A549 (cell line): Measurements from ENCODE around the gene METTL25B. TPM values are rescaled to one million over a fixed set of nuclear protein-coding genes. Genes with fewer than 3 reads are reported as not detected.

Source experiments
- ATAC-seq, 2 experiments: fragments of 200-7000 bp in 1 of 2; fragments of >200 bp in 1 of 2; cut with Nextera tagmentation in 1 of 2; cut with Tn5 transposase in 1 of 2; 3 replicates each; pipeline versions ENCODE4 v1.8.0 to v1.9.1; 2018 to 2020; ENCODE audit warnings: mild to moderate bottlenecking in 1 of 2, moderate library complexity in 1 of 2
- CTCF ChIA-PET: fragments of 300-600 bp; sonication (Branson Sonifier 250); formaldehyde crosslinking; extraction: SDS; loops from one replicate; lab custom pipeline; 2021; ENCODE audit warnings: antibody characterized with exemption, inconsistent platforms; lab: Yijun Ruan, JAX
- POLR2A ChIA-PET: fragments of 350-600 bp; formaldehyde crosslinking; extraction: SDS; loops from one replicate; lab custom pipeline; 2021; ENCODE audit warnings: antibody characterized with exemption, inconsistent platforms; lab: Yijun Ruan, JAX
- DNase-seq, 2 experiments: peaks; one replicate each; pipeline versions ENCODE4 v3.0.0 to v3.0.0-alpha.2; 2011 to 2016; ENCODE audit warnings: low read depth in 1 of 2, low spot score in 1 of 2
- FAIRE-seq: peaks from 2 replicates; lab custom pipeline; 2011; peaks lifted over from hg19 to GRCh38; lab: Jason Lieb, UNC
- H3K27ac ChIP-seq, 2 experiments: fragments of >200 bp; sonication (Bioruptor Twin); formaldehyde crosslinking; 3 replicates each; pipeline ENCODE4 v1.5.1; 2016 to 2017
- H3K4me1 ChIP-seq: fragments of >200 bp; sonication (Bioruptor Twin); formaldehyde crosslinking; 3 replicates; pipeline ENCODE4 v1.6.1; 2016
- H3K4me2 ChIP-seq: fragments of >200 bp; sonication (Bioruptor Twin); formaldehyde crosslinking; 3 replicates; pipeline ENCODE4 v1.6.1; 2016
- H3K4me3 ChIP-seq: fragments of >200 bp; sonication (Bioruptor Twin); formaldehyde crosslinking; 3 replicates; pipeline ENCODE4 v1.5.1; 2016
- H3K9me3 ChIP-seq: fragments of >200 bp; sonication (Bioruptor Twin); formaldehyde crosslinking; 3 replicates; pipeline ENCODE4 v1.6.1; 2016
- CEBPB ChIP-seq, 2 experiments: fragments of >200 bp in 1 of 2; sonication (Bioruptor Twin) in 1 of 2; formaldehyde crosslinking in 1 of 2; IDR thresholded peaks; 2 replicates each; pipeline ENCODE4 v1.6.1; 2012 to 2016
- CHD2 ChIP-seq: fragments of 150-350 bp; IDR thresholded peaks from 2 replicates; pipeline ENCODE4 v1.6.1; 2014; ENCODE audit warnings: low read length; ENCODE audit not compliant: partially characterized antibody
- ESRRA ChIP-seq: fragments of 150-350 bp; IDR thresholded peaks from 2 replicates; pipeline ENCODE4 v1.6.1; 2014; ENCODE audit warnings: mild to moderate bottlenecking, low read length, borderline replicate concordance
- FOSB ChIP-seq: fragments of 250-450 bp; sonication (Bioruptor Pico); IDR thresholded peaks from 2 replicates; pipeline ENCODE4 v1.5.0; 2020; ENCODE audit warnings: mild to moderate bottlenecking, moderate library complexity
- HEYL ChIP-seq: fragments of 250-450 bp; sonication (Bioruptor Pico); IDR thresholded peaks from 2 replicates; pipeline ENCODE4 v1.8.0; 2021; ENCODE audit warnings: mild to moderate bottlenecking, moderate library complexity
- JUN ChIP-seq, 2 experiments: fragments of >200 bp; sonication (Bioruptor Twin); formaldehyde crosslinking; IDR thresholded peaks; 2 replicates in 1 of 2; 3 replicates in 1 of 2; pipeline ENCODE4 v1.6.1; 2016 to 2017
- JUNB ChIP-seq: fragments of >200 bp; sonication (Bioruptor Twin); formaldehyde crosslinking; IDR thresholded peaks from 2 replicates; pipeline ENCODE4 v1.6.1; 2016
- NPAS2 ChIP-seq: fragments of 250-450 bp; sonication (Bioruptor Pico); IDR thresholded peaks from 2 replicates; pipeline ENCODE4 v1.8.0; 2022; ENCODE audit warnings: mild to moderate bottlenecking, moderate library complexity, borderline replicate concordance
- POLR2A ChIP-seq: IDR thresholded peaks from 2 replicates; pipeline ENCODE4 v1.6.1; 2012; ENCODE audit warnings: mild to moderate bottlenecking, low read length
- REST ChIP-seq: fragments of 200-600 bp; sonication (generic); IDR thresholded peaks from 2 replicates; pipeline ENCODE4 v1.6.1; 2016; ENCODE audit warnings: antibody characterized with exemption, mild to moderate bottlenecking, moderate library complexity
- RNF2 ChIP-seq: fragments of 200-600 bp; sonication (generic); IDR thresholded peaks from 2 replicates; pipeline ENCODE4 v1.6.1; 2016; ENCODE audit warnings: low read depth, mild to moderate bottlenecking, antibody characterized with exemption, moderate library complexity, borderline replicate concordance
- TP53 ChIP-seq: fragments of 250-450 bp; sonication (Bioruptor Pico); IDR thresholded peaks from 2 replicates; pipeline ENCODE4 v1.5.0; 2021; ENCODE audit warnings: mild to moderate bottlenecking, moderate library complexity
- ZFP36 ChIP-seq: fragments of 450-650 bp; IDR thresholded peaks from 2 replicates; pipeline ENCODE4 v1.6.1; 2014; ENCODE audit warnings: borderline replicate concordance; ENCODE audit not compliant: partially characterized antibody
- ZNF302 ChIP-seq: fragments of 250-450 bp; sonication (Bioruptor Pico); IDR thresholded peaks from 2 replicates; pipeline ENCODE4 v1.9.0; 2021; ENCODE audit warnings: inconsistent platforms, mild to moderate bottlenecking, moderate library complexity
- WGBS: methylation state at CpG from one replicate; pipeline ENCODE4 v1.1.6; 2017; ENCODE audit errors: missing lambda C conversion rate; 5-methylcytosine and 5-hydroxymethylcytosine counted together
- polyA plus RNA-seq, 4 experiments: library from polyadenylated mRNA; depleted of rRNA in 3 of 4; stranded (reverse); fragments of >200 nt; fragmentation: RNase III in 1 of 4; extraction: RNeasy Plus Mini Kit Qiagen cat#74134 plus additional on column Dnase treatment in 1 of 4; gene quantifications; 2 replicates in 3 of 4; 3 replicates in 1 of 4; pipeline ENCODE4 v1.2.3, GENCODE V29; 2011 to 2017

METTL25B gene
- polyA plus RNA-seq, 2 of the 4 experiments (the other 2 are of a cell fraction) = 16.7 to 18.5 TPM

- H3K9me3 ChIP-seq = no peaks in the 10 kb centered on the region
- no peak for ATAC-seq
- TF ChIP-seq REST = no peak
- no peak for TF ChIP-seq RNF2
- no peak for TF ChIP-seq CHD2
- TF ChIP-seq TP53 (CRISPR knock-in tag) = no peak
- TF ChIP-seq POLR2A = no peak
- TF ChIP-seq HEYL = no peak
- TF ChIP-seq JUN (IDR thresholded peaks at IDR 0.05) = no peak
- no peak for TF ChIP-seq CEBPB (IDR thresholded peaks at IDR 0.05)
- TF ChIP-seq ZNF302 = no peak
- no peak for TF ChIP-seq NPAS2
- no peak for TF ChIP-seq FOSB (CRISPR knock-in tag)
- TF ChIP-seq ESRRA = no peak
- no peak for TF ChIP-seq ZFP36
- TF ChIP-seq JUNB = no peak
- TF ChIP-seq, all 56 proteins: peak for 0
- 96% methylated on average over 6 of the region's 6 CpGs for WGBS
- POLR2A ChIA-PET = no interaction called here
- DNase-seq (no peak), FAIRE-seq (no peak)
- Histone ChIP-seq H3K4me3 (no peak overlapping the region), H3K4me2 (no peak overlapping the region), H3K27ac (no peak overlapping the region), H3K4me1 (peaks cover 8% of the 10 kb centered on the region; the same call in 2 of the 3 replicates)
- CTCF ChIA-PET = interaction anchor here (0.7 to 8.7 kb wide), 10 partner anchors 11 to 1239 kb away, joined by 3 to 62 read pairs (median 5); partner anchors contain the start of genes ISG20L2, METTL25B, NTRK1 and PRCC
These were observed 57.2 kb downstream of the METTL25B start for GRCh38 chr1:156785458-156785857.

Other genes starting within 250 kb of the METTL25B start
- 16.8 and 20.8 TPM in 2 replicates for gene MEF2D, start 227.7 kb upstream of the METTL25B start, polyA plus RNA-seq (2011; rRNA removed)
- 20.7 to 23.4 TPM (median 22.8 TPM) in 3 replicates for gene MEF2D, start 227.7 kb upstream of the METTL25B start, polyA plus RNA-seq (2017; fragmentation: RNase III; extraction: RNeasy Plus Mini Kit Qiagen cat#74134 plus additional on column Dnase treatment)
- gene IQGAP3, start 155.9 kb upstream of the METTL25B start, polyA plus RNA-seq (2011; rRNA removed) = 15.4 and 15.6 TPM in 2 replicates
- gene IQGAP3, start 155.9 kb upstream of the METTL25B start, polyA plus RNA-seq (2017; fragmentation: RNase III; extraction: RNeasy Plus Mini Kit Qiagen cat#74134 plus additional on column Dnase treatment) = 16.0 to 17.0 TPM (median 17.0 TPM) in 3 replicates
- not detected in 2 replicates for gene TTC24, start 148.7 kb upstream of the METTL25B start, polyA plus RNA-seq (2011; rRNA removed)
- gene TTC24, start 148.7 kb upstream of the METTL25B start, polyA plus RNA-seq (2017; fragmentation: RNase III; extraction: RNeasy Plus Mini Kit Qiagen cat#74134 plus additional on column Dnase treatment) = not detected in 3 replicates
- 81.4 and 109 TPM in 2 replicates for gene NAXE, start 136.7 kb upstream of the METTL25B start, polyA plus RNA-seq (2011; rRNA removed)
- 108 to 119 TPM (median 116 TPM) in 3 replicates for gene NAXE, start 136.7 kb upstream of the METTL25B start, polyA plus RNA-seq (2017; fragmentation: RNase III; extraction: RNeasy Plus Mini Kit Qiagen cat#74134 plus additional on column Dnase treatment)
- 68.1 and 76.1 TPM in 2 replicates for gene GPATCH4, start 127.0 kb upstream of the METTL25B start, polyA plus RNA-seq (2011; rRNA removed)
- 85.2 to 94.7 TPM (median 85.3 TPM) in 3 replicates for gene GPATCH4, start 127.0 kb upstream of the METTL25B start, polyA plus RNA-seq (2017; fragmentation: RNase III; extraction: RNeasy Plus Mini Kit Qiagen cat#74134 plus additional on column Dnase treatment)
- 0.11 and 0.23 TPM in 2 replicates for gene HAPLN2, start 109.1 kb upstream of the METTL25B start, polyA plus RNA-seq (2011; rRNA removed)
- gene HAPLN2, start 109.1 kb upstream of the METTL25B start, polyA plus RNA-seq (2017; fragmentation: RNase III; extraction: RNeasy Plus Mini Kit Qiagen cat#74134 plus additional on column Dnase treatment) = 0.10 to 0.16 TPM (median 0.13 TPM) in 3 replicates
- gene BCAN, start 86.4 kb upstream of the METTL25B start, polyA plus RNA-seq (2011; rRNA removed) = 0.12 TPM in 1 of 2 replicates, not detected in the other
- not detected in 3 replicates for gene BCAN, start 86.4 kb upstream of the METTL25B start, polyA plus RNA-seq (2017; fragmentation: RNase III; extraction: RNeasy Plus Mini Kit Qiagen cat#74134 plus additional on column Dnase treatment)
- 0.57 and 0.65 TPM in 2 replicates for gene NES, start 51.1 kb upstream of the METTL25B start, polyA plus RNA-seq (2011; rRNA removed)
- 2.1 to 2.8 TPM (median 2.1 TPM) in 3 replicates for gene NES, start 51.1 kb upstream of the METTL25B start, polyA plus RNA-seq (2017; fragmentation: RNase III; extraction: RNeasy Plus Mini Kit Qiagen cat#74134 plus additional on column Dnase treatment)
- gene CRABP2, start 22.9 kb upstream of the METTL25B start, polyA plus RNA-seq (2011; rRNA removed) = 1.4 and 1.7 TPM in 2 replicates
- gene CRABP2, start 22.9 kb upstream of the METTL25B start, polyA plus RNA-seq (2017; fragmentation: RNase III; extraction: RNeasy Plus Mini Kit Qiagen cat#74134 plus additional on column Dnase treatment) = 15.6 to 19.1 TPM (median 17.9 TPM) in 3 replicates
- gene ISG20L2, start 297 bp downstream of the METTL25B start, polyA plus RNA-seq (2011; rRNA removed) = 42.5 and 55.7 TPM in 2 replicates
- gene ISG20L2, start 297 bp downstream of the METTL25B start, polyA plus RNA-seq (2017; fragmentation: RNase III; extraction: RNeasy Plus Mini Kit Qiagen cat#74134 plus additional on column Dnase treatment) = 27.6 to 31.4 TPM (median 29.6 TPM) in 3 replicates
- gene MRPL24, start 12.6 kb downstream of the METTL25B start, polyA plus RNA-seq (2011; rRNA removed) = 170 and 246 TPM in 2 replicates
- gene MRPL24, start 12.6 kb downstream of the METTL25B start, polyA plus RNA-seq (2017; fragmentation: RNase III; extraction: RNeasy Plus Mini Kit Qiagen cat#74134 plus additional on column Dnase treatment) = 195 to 207 TPM (median 198 TPM) in 3 replicates
- 271 and 299 TPM in 2 replicates for gene HDGF, start 23.2 kb downstream of the METTL25B start, polyA plus RNA-seq (2011; rRNA removed)
- gene HDGF, start 23.2 kb downstream of the METTL25B start, polyA plus RNA-seq (2017; fragmentation: RNase III; extraction: RNeasy Plus Mini Kit Qiagen cat#74134 plus additional on column Dnase treatment) = 404 to 428 TPM (median 419 TPM) in 3 replicates
- 52.0 and 65.3 TPM in 2 replicates for gene PRCC, start 39.1 kb downstream of the METTL25B start, polyA plus RNA-seq (2011; rRNA removed)
- 42.8 to 45.5 TPM (median 44.5 TPM) in 3 replicates for gene PRCC, start 39.1 kb downstream of the METTL25B start, polyA plus RNA-seq (2017; fragmentation: RNase III; extraction: RNeasy Plus Mini Kit Qiagen cat#74134 plus additional on column Dnase treatment)
- gene SH2D2A, start 88.4 kb downstream of the METTL25B start, polyA plus RNA-seq (2011; rRNA removed) = 1.4 and 1.8 TPM in 2 replicates
- 1.6 to 1.8 TPM (median 1.8 TPM) in 3 replicates for gene SH2D2A, start 88.4 kb downstream of the METTL25B start, polyA plus RNA-seq (2017; fragmentation: RNase III; extraction: RNeasy Plus Mini Kit Qiagen cat#74134 plus additional on column Dnase treatment)
- gene INSRR, start 130.6 kb downstream of the METTL25B start, polyA plus RNA-seq (2011; rRNA removed) = not detected in 2 replicates
- gene INSRR, start 130.6 kb downstream of the METTL25B start, polyA plus RNA-seq (2017; fragmentation: RNase III; extraction: RNeasy Plus Mini Kit Qiagen cat#74134 plus additional on column Dnase treatment) = not detected in 3 replicates
- 0.05 and 0.07 TPM in 2 replicates for gene NTRK1, start 132.4 kb downstream of the METTL25B start, polyA plus RNA-seq (2011; rRNA removed)
- 0.08 to 0.18 TPM (median 0.10 TPM) in 3 replicates for gene NTRK1, start 132.4 kb downstream of the METTL25B start, polyA plus RNA-seq (2017; fragmentation: RNase III; extraction: RNeasy Plus Mini Kit Qiagen cat#74134 plus additional on column Dnase treatment)
- gene PEAR1, start 165.2 kb downstream of the METTL25B start, polyA plus RNA-seq (2011; rRNA removed) = 1.7 and 2.9 TPM in 2 replicates
- 5.0 to 7.5 TPM (median 6.3 TPM) in 3 replicates for gene PEAR1, start 165.2 kb downstream of the METTL25B start, polyA plus RNA-seq (2017; fragmentation: RNase III; extraction: RNeasy Plus Mini Kit Qiagen cat#74134 plus additional on column Dnase treatment)
- 0.15 TPM in 1 of 2 replicates, not detected in the other for gene LRRC71, start 192.2 kb downstream of the METTL25B start, polyA plus RNA-seq (2011; rRNA removed)
- gene LRRC71, start 192.2 kb downstream of the METTL25B start, polyA plus RNA-seq (2017; fragmentation: RNase III; extraction: RNeasy Plus Mini Kit Qiagen cat#74134 plus additional on column Dnase treatment) = 0.10 to 0.33 TPM (median 0.14 TPM) in 3 replicates